GM12874 (cell line): ENCODE data around the gene MEF2D.

ENCODE experiments used
- CTCF ChIP-seq: IDR thresholded peaks from 2 replicates; pipeline ENCODE4 v1.5.1; 2011; ENCODE audit warnings: low read depth, mild to moderate bottlenecking, control low read depth, low read length, moderate library complexity; ENCODE audit not compliant: insufficient read depth

The MEF2D gene

GRCh38 chr1:156417401-156418020 lies 83.1 kb downstream of the MEF2D start:
- TF ChIP-seq CTCF, result no peak

- no peak for TF ChIP-seq CTCF
Observed at GRCh38 chr1:156416993-156417392, 83.6 kb downstream of the MEF2D start.

GRCh38 chr1:156414461-156415064 lies 86.0 kb downstream of the MEF2D start:
- TF ChIP-seq CTCF, result no peak
